GM19372 (cell line): Measurements from ENCODE around the gene PCDHA3.
"Not testable (repeated sequence)": the region's sequence is repeated elsewhere in the genome, so short reads cannot be mapped to it uniquely, and the experiment has no call there.

ENCODE experiments used
- ATAC-seq: cut with Tn5 transposase; IDR thresholded peaks from one replicate; pipeline ENCODE4 v1.9.1; 2021; ENCODE audit warnings: mild to moderate bottlenecking, low read depth, moderate library complexity; ENCODE audit not compliant: unreplicated experiment

PCDHA3 gene

DNA sequence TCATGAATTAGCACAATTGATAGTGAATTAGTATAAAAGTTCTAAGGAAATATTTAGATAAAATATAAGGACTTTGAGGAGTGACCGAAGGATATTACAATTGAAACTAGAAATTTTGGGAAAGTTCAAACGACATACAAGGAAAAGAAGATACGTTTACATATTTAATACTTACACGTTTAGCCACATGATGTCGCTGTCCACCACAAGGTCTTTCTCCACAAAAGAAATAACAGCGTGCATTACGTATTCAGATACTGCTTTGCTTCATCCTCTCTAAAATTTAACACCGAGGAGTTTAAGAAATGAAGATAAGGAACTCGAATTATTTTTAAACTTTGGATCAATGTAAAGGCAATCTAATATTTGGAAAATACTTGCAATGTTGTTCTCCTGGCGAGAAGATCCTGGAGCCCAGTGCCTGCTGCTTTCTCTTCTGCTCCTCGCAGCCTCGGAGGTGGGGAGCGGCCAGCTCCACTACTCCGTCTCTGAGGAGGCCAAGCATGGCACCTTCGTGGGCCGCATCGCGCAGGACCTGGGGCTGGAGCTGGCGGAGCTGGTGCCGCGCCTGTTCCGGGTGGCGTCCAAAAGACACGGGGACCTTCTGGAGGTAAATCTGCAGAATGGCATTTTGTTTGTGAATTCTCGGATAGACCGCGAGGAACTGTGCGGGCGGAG lies at the start of gene PCDHA3:
Gene PCDHA3, plus strand, starts transcription at position 242 of the 678 bp plus-strand sequence.
- no peak for ATAC-seq

DNA sequence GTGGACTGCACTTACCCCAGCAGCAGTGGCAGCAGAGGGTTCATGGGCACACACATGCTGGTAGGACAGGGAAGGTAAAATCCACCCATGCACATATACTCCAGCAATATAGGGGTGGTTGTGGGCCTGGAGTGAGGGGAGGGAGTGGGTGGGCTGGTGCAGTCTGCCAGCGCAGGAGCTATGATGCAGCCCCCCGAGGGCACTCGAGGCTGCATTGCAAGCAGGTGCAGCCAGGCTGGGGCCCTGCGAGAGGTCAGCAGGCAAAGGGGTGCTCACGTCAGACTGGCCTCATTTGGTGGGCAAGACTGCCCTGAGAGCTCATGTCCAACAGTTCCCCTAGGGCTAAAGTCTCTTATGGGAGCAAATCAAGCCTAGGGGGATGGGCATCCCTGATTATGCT lies 47.3 kb upstream of the PCDHA3 start:
- ATAC-seq, result no peak

DNA sequence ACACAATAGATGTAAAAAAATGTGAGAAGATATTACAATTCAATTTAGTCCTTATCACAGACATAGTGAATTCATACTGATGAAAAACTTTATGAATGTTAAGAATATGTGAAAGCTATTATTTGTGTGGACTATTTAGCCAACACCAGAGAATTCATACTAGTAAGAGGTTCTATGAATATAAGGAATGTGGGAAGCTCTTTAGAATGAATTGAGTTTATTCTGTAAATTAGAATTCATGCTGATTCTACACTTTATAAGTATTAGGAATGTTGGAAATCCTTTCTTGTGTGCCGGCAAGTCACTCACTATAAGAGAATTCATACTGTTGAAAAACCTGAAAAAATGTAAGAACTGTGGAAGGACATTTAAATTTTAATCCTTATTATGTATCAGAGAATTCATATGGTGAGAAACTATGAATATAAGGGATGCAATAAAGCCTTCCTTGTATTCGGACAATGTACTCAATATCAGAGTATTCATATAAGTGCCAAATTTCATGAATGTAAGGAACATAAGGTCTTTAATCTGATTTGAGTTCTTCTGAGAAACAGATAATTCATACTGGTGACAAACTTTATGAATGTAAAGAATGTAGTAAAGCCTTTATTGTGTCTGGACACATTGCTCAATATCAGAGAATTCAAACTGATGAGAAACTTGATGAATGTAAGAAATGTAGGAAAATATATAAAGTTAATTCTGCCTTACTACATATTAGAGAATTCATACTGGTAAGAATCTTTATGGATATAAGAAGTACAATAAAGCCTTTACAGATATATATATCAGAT lies 36.5 kb upstream of the PCDHA3 start:
- ATAC-seq, result no peak

DNA sequence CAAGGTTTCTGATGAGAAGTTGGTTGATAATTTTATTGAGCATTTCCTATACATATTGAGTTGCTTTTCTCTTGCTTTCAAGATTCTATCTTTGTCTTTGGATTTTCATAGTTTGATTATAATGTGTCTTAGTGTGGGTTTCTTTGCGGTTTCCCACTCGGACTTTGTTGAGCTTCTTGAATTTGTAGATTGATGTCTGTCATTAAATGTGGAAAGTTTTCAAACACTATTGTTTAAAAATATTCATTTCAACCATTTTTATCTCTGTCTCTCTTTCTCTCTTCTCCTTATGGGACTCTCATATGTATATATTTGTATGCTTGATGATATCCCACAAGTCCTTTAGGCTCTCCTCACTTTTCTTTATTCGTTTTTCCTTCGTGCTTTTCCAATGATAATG lies 33.4 kb upstream of the PCDHA3 start:
- no peak for ATAC-seq

DNA sequence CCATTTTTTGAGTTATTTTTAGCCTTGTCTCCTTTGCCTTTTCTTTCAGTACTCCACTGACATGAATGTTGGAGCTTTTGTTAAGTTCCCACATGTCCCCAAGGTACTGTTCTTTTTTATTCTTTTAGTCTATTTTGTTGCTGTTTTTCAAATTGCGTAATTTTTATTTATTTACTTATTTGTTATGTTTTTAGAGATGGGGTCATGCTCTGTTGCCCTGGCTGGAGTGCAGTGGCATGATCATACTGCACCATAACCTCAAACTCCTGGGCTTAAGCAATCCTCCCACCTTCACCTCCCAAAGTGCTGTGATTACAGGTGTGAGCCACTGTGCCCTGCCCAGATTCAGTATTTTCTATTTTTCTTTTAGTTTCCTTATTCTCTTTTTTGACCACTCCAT lies 20.3 kb upstream of the PCDHA3 start:
- ATAC-seq, result no peak

DNA sequence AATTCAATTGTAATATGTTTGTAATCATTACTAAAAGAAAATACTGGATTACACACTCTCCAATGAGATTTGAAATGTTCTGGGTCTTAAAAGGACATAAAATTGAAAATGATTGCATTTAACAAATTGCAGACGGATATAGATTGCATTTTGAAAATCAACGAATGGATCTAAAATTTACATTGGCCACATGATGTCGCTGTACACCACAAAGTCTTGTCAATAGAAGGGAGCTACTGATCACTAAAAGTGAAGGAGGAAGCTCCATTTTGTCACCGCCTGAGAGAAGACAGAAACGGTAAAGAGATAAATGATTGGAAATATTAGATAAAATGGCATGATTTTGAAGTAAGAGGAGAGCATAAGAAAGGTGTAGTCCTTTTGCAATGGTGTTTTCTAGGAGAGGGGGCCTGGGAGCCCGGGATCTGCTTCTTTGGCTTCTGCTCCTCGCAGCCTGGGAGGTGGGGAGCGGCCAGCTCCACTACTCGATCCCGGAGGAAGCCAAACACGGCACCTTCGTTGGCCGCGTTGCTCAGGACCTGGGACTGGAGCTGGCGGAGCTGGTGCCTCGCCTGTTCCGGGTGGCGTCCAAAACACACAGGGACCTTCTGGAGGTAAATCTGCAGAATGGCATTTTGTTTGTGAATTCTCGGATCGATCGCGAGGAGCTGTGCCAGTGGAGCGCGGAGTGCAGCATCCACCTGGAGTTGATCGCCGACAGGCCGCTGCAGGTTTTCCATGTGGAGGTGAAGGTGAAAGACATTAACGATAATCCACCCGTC lies 14.8 kb upstream of the PCDHA3 start, which contains the start of gene PCDHA1:
Gene PCDHA1, plus strand, starts transcription at position 236 of the 782 bp plus-strand sequence.
- ATAC-seq, result no peak

DNA sequence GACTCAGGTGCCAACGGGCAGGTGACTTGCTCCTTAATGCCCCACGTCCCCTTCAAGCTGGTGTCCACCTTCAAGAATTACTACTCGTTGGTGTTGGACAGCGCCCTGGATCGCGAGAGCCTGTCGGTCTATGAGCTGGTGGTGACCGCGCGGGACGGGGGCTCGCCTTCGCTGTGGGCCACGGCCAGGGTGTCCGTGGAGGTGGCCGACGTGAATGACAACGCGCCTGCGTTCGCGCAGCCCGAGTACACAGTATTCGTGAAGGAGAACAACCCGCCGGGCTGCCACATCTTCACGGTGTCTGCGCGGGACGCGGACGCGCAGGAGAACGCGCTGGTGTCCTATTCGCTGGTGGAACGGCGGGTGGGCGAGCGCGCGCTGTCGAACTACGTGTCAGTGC lies 13.4 kb upstream of the PCDHA3 start:
- not testable (repeated sequence) for ATAC-seq

DNA sequence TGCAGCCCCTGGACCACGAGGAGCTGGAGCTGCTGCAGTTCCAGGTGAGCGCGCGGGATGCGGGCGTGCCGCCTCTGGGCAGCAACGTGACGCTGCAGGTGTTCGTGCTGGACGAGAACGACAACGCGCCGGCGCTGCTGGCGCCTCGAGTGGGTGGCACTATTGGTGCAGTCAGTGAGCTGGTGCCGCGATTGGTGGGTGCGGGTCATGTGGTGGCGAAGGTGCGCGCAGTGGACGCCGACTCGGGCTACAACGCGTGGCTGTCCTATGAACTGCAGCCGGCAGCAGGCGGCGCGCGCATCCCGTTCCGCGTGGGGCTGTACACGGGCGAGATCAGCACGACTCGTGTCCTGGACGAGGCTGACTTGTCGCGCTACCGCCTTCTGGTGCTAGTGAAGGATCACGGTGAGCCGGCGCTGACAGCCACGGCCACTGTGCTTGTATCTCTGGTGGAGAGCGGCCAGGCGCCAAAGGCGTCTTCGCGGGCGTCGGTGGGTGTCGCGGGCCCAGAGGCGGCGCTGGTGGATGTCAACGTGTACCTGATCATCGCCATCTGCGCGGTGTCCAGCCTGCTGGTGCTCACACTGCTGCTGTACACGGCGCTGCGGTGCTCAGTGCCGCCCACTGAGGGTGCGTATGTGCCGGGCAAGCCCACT lies 12.9 kb upstream of the PCDHA3 start:
- not testable (repeated sequence) for ATAC-seq

DNA sequence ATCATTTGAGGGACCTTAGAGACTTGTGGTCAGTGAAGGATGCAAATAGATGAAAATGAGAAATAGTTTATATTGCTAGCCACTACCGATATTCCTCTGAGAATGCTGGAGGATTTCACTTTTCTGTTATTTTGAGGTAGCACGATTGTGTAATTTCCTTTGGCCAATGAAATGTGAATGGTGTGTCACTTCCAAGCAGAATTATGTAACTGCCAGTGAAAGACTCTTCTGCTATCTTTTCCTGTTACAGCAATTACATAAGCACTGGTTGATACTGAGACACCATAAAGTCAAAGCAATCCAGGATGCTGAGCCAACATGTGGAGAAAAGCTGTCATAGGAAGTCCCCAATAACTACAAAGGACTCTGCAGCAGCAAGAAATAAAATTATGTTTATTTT lies 9.8 kb upstream of the PCDHA3 start:
- ATAC-seq, result no peak

DNA sequence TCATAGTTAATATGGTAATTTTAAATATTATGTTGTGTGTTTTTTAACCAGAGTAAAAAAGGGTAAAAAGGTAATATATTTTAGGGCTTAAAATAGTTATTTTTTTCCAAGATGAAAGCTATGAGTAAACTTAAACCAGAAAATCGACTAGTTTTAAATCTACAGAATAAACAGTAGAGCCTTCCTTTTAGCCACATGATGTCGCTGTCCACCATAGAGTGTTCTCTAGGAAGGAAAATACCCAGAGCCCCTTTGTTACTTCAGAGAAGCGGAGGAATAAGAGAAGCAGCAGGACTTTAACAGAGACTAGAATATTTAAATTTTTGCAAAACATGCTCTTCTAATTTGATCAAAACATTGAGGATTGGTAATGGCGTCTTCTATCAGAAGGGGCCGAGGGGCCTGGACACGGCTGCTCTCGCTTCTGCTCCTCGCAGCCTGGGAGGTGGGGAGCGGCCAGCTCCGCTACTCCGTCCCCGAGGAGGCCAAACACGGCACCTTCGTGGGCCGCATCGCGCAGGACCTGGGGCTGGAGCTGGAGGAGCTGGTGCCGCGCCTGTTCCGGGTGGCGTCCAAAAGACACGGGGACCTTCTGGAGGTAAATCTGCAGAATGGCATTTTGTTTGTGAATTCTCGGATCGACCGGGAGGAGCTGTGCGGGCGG lies 6.1 kb upstream of the PCDHA3 start, which contains the start of gene PCDHA2:
Gene PCDHA2, plus strand, starts transcription at position 258 of the 664 bp plus-strand sequence.
- ATAC-seq, result no peak

DNA sequence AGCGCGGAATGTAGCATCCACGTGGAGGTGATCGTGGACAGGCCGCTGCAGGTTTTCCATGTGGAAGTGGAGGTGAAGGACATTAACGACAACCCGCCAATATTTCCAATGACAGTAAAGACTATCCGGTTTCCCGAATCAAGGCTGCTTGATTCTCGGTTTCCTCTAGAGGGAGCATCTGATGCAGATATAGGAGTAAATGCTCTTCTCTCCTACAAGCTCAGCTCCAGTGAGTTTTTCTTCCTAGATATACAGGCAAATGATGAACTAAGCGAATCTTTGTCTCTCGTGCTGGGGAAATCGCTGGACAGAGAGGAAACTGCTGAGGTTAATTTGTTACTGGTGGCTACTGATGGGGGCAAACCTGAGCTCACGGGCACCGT lies 5.6 kb upstream of the PCDHA3 start:
- no peak for ATAC-seq

DNA sequence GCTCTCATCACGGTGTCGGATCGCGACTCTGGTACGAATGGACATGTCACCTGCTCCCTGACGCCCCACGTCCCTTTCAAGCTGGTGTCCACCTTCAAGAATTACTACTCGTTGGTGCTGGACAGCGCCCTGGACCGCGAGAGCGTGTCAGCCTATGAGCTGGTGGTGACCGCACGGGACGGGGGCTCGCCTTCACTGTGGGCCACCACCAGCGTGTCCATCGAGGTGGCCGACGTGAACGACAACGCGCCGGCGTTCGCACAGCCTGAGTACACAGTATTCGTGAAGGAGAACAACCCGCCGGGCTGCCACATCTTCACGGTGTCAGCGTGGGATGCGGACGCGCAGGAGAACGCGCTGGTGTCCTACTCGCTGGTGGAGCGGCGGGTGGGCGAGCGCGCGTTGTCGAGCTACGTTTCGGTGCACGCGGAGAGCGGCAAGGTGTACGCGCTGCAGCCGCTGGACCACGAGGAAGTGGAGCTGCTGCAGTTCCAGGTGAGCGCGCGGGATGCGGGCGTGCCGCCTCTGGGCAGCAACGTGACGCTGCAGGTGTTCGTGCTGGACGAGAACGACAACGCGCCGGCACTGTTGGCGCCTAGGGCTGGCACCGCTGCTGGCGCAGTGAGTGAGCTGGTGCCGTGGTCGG lies 4.7 kb upstream of the PCDHA3 start:
- ATAC-seq, result not testable (repeated sequence)

DNA sequence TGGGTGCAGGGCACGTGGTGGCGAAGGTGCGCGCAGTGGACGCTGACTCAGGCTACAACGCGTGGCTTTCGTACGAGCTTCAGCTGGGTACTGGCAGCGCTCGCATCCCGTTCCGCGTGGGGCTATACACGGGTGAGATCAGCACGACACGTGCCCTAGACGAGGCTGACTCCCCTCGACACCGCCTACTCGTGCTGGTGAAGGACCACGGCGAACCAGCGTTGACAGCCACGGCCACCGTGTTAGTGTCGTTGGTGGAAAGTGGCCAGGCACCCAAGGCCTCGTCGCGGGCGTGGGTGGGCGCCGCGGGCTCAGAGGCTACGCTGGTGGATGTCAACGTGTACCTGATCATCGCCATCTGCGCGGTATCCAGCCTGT lies 4.2 kb upstream of the PCDHA3 start:
- no peak for ATAC-seq

DNA sequence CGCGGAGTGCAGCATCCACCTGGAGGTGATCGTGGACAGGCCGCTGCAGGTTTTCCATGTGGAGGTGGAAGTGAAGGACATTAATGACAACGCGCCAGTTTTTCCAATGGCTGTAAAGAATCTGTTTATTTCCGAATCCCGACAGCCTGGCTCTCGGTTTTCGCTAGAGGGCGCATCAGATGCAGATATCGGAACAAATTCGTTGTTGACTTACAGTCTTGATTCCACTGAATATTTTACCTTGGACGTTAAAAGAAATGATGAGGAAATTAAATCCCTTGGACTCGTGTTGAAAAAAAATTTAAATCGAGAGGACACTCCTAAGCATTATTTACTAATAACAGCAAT lies 611 bp downstream of the PCDHA3 start:
- ATAC-seq, result no peak

DNA sequence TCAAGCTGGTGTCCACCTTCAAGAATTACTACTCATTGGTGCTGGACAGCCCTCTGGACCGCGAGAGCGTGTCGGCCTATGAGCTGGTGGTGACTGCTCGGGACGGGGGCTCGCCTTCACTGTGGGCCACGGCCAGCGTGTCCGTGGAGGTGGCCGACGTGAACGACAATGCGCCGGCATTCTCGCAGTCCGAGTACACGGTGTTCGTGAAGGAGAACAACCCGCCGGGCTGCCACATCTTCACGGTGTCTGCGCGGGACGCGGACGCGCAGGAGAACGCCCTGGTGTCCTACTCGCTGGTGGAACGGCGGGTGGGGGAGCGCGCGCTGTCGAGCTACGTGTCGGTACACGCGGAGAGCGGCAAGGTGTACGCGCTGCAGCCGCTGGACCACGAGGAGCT lies 1.5 kb downstream of the PCDHA3 start:
- not testable (repeated sequence) for ATAC-seq

DNA sequence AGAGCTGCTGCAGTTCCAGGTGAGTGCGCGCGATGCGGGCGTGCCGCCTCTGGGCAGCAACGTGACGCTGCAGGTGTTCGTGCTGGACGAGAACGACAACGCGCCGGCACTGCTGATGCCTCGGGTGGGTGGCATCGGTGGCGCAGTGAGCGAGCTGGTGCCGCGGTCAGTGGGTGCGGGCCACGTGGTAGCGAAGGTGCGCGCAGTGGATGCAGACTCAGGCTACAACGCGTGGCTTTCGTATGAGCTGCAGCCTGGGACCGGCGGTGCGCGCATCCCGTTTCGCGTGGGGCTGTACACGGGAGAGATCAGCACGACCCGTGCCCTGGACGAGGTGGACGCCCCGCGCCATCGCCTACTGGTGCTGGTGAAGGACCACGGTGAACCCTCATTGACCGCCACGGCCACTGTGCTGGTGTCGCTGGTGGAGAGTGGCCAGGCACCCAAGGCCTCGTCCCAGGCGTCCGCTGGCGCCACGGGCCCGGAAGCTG lies 2.0 kb downstream of the PCDHA3 start:
- ATAC-seq, result no peak

DNA sequence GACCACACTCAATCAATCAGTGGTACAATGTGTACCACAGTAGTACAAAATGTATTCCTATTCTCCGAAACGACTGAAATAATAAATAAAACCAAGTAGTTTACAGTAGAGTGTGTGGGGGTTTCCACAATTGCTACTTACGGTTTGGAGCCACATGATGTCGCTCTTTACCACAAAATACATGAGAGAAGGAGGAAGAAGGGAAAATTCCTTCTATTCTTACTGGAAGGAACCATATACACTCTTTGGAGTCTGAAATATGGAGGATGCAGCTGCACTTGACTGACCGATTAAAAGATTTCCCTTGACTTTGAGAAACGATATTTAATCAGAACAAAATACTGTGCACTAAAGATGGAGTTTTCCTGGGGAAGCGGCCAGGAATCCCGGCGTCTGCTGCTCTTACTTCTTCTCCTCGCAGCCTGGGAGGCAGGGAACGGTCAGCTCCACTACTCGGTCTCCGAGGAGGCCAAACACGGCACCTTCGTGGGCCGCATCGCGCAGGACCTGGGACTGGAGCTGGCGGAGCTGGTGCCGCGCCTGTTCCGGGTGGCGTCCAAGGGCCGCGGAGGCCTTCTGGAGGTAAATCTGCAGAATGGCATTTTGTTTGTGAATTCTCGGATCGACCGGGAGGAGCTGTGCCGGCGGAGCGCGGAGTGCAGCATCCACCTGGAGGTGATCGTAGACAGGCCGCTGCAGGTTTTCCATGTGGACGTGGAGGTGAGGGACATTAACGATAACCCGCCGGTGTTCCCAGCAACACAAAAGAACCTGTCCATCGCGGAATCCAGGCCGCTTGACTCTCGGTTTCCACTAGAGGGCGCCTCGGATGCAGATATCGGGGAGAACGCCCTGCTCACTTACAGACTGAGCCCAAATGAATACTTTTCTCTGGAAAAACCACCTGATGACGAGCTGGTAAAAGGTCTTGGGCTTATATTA lies 6.2 kb downstream of the PCDHA3 start, which contains the start of gene PCDHA4:
Gene PCDHA4, plus strand, starts transcription at position 235 of the 942 bp plus-strand sequence.
- ATAC-seq, result no peak

DNA sequence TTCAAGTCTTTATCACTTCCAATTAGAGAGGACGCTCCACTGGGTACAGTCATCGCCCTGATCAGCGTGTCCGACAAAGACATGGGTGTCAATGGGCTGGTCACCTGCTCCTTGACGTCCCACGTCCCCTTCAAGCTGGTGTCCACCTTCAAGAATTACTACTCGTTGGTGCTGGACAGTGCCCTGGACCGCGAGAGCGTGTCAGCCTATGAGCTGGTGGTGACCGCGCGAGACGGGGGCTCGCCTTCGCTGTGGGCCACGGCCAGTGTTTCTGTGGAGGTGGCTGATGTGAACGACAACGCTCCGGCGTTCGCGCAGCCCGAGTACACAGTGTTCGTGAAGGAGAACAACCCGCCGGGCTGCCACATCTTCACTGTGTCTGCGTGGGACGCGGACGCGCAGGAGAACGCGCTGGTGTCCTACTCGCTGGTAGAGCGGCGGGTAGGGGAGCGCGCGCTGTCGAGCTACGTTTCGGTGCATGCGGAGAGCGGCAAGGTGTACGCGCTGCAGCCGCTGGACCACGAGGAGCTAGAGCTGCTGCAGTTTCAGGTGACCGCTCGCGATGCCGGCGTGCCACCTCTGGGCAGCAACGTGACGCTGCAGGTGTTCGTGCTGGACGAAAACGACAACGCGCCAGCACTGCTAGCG lies 7.5 kb downstream of the PCDHA3 start:
- not testable (repeated sequence) for ATAC-seq
